Breast epithelium (tissue), 4 donors: ENCODE data around the gene ASTN1. TPM values are rescaled to one million over a fixed set of nuclear protein-coding genes. Genes with fewer than 3 reads are reported as not detected.
A peak's percentile ranks its signal among the peaks of the same experiment; 100 is the strongest.

Source experiments
- DNase-seq, 2 donors: peaks; one replicate each; pipeline ENCODE4 v3.0.0-alpha.2; 2019; ENCODE audit warnings: low spot score in 2 of 2
- H3K27ac ChIP-seq, 2 donors: fragments of 200-600 bp; sonication (generic) in 1 of 2; one replicate each; pipeline ENCODE4 v1.5.1; 2016 to 2019; ENCODE audit warnings: mild to moderate bottlenecking in 1 of 2
- H3K27me3 ChIP-seq, 2 donors: fragments of 200-600 bp; sonication (generic) in 1 of 2; one replicate each; pipeline versions ENCODE4 v1.5.1 to v1.6.0; 2017 to 2019; ENCODE audit warnings: control low read depth in 1 of 2, mild to moderate bottlenecking in 1 of 2
- H3K36me3 ChIP-seq: fragments of 200-600 bp; one replicate; pipeline ENCODE4 v1.5.1; 2019
- H3K4me1 ChIP-seq, 2 donors: fragments of 200-600 bp; sonication (generic); one replicate each; pipeline ENCODE4 v1.5.1; 2016 to 2019; ENCODE audit warnings: control low read depth in 1 of 2
- H3K4me3 ChIP-seq, 3 donors: fragments of 200-600 bp; sonication (generic); 1 replicate in 2 of 3; 2 replicates in 1 of 3; pipeline ENCODE4 v1.5.1; 2016 to 2019; ENCODE audit warnings: mild to moderate bottlenecking in 3 of 3, moderate library complexity in 2 of 3
- H3K9me3 ChIP-seq, 2 donors: fragments of 200-600 bp; sonication (generic) in 1 of 2; one replicate each; pipeline ENCODE4 v1.5.1; 2016 to 2019; ENCODE audit warnings: control low read depth in 1 of 2
- CTCF ChIP-seq, 3 donors: fragments of 450-650 bp; IDR thresholded peaks; one replicate each; pipeline ENCODE4 v1.5.1; 2016 to 2017; ENCODE audit warnings: antibody characterized with exemption in 3 of 3, mild to moderate bottlenecking in 3 of 3, moderate library complexity in 3 of 3
- POLR2A ChIP-seq: fragments of 450-650 bp; IDR thresholded peaks from one replicate; pipeline ENCODE4 v1.6.1; 2016; ENCODE audit warnings: antibody characterized with exemption, mild to moderate bottlenecking, moderate library complexity
- POLR2AphosphoS5 ChIP-seq, 3 donors: sonication (generic); formaldehyde crosslinking; IDR thresholded peaks; one replicate each; pipeline ENCODE4 v1.6.1; 2017; ENCODE audit warnings: antibody characterized with exemption in 3 of 3
- intact Hi-C: fragments of 100-400 bp; cut with DNase I; formaldehyde crosslinking; loops from one replicate; pipeline ENCODE4 v1.15.1; 2023; ENCODE audit warnings: low total_unique reads
- total RNA-seq, 3 donors: library from RNA; depleted of rRNA; stranded (reverse); fragments of >200 nt; gene quantifications; one replicate each; pipeline ENCODE4 v1.1.0, GENCODE V29; 2016

The ASTN1 gene
- total RNA-seq, 3 donors from 2014 or later, result 0.16 to 1.5 (median 0.33) TPM

DNA sequence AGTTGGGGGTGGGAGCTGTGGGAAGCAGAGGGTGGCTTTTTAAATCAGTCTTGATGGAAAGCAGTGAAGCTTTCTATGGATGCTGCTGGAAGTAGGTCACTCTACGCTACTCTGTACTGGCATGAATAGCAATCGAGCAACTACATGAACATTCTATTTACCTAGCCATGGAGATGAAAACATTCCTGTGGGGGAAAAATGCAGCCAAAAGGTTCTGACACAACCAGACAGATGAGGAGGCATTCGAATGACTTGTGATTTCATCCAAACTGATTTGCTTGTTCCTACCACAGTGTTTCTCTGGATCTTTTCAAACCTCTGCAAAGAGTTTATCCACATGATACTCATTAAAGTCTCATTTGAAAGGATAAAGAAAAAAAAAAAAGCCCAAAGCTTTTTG, 95.0 kb downstream of the ASTN1 start:
- H3K4me3 ChIP-seq, result no peak overlapping the region
- H3K9me3 ChIP-seq, result no peaks in the 10 kb centered on the region
- H3K4me1 ChIP-seq, result no peaks in the 10 kb centered on the region
- intact Hi-C loops, result no loop called here
- H3K36me3 ChIP-seq, result no peaks in the 10 kb centered on the region
- TF ChIP-seq POLR2AphosphoS5 (IDR thresholded peaks at IDR 0.05), result peak in 1 of 3 donors; percentile 18
- no peak for TF ChIP-seq POLR2A
- TF ChIP-seq CTCF (IDR thresholded peaks at IDR 0.05), result no peak
- H3K27me3 ChIP-seq, result no peaks in the 10 kb centered on the region
- DNase-seq, result no peak
- H3K27ac ChIP-seq, result peak overlapping the region in 1 of 2 donors; percentile 29

DNA sequence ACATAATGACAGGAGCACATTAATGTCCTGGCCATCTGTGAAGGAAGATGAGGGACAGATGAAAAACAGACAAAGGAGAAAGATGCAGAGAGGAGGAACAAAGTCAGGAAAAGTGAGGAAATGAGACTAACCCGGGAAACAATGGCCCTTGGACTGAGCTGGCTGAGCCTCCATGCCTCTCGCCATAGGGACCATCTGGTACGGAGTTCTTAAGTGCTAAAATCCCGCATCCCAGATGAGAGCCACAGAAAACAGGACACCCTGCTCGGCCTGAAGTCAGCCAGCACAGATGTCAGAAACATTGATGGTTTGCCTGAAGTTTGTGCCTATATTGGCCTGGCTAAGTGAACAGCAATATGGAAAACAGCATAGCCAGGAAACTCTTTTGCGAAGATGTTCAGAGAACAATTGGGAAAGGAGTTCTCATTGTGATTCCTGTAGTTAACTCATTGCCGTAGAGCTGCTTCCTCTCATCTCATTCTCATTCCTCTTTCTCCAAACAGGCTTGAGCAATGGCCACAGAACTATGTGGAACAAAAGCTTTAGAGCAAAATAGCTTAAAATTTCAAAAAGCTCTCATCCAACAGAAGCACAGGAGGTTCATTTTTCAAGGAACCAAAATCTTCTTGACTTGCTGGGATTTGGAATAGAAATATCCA, 96.6 kb downstream of the ASTN1 start:
- TF ChIP-seq POLR2AphosphoS5 (IDR thresholded peaks at IDR 0.05) (no peak), POLR2A (no peak), CTCF (IDR thresholded peaks at IDR 0.05) (no peak)
- Histone ChIP-seq H3K27me3 (no peaks in the 10 kb centered on the region), H3K9me3 (no peaks in the 10 kb centered on the region), H3K4me1 (no peaks in the 10 kb centered on the region), H3K27ac (no peak overlapping the region), H3K4me3 (no peak overlapping the region), H3K36me3 (no peaks in the 10 kb centered on the region)
- no peak for DNase-seq
- intact Hi-C loops, result no loop called here

- Histone ChIP-seq H3K4me3 (no peak overlapping the region), H3K36me3 (no peaks in the 10 kb centered on the region), H3K4me1 (no peaks in the 10 kb centered on the region), H3K27ac (no peak overlapping the region), H3K9me3 (no peaks in the 10 kb centered on the region), H3K27me3 (no peaks in the 10 kb centered on the region)
- intact Hi-C loops, result no loop called here
- no peak for TF ChIP-seq POLR2AphosphoS5 (IDR thresholded peaks at IDR 0.05)
- no peak for TF ChIP-seq POLR2A
- DNase-seq, result no peak
Observed at GRCh38 chr1:177065430-177065829, 99.1 kb downstream of the ASTN1 start.

DNA sequence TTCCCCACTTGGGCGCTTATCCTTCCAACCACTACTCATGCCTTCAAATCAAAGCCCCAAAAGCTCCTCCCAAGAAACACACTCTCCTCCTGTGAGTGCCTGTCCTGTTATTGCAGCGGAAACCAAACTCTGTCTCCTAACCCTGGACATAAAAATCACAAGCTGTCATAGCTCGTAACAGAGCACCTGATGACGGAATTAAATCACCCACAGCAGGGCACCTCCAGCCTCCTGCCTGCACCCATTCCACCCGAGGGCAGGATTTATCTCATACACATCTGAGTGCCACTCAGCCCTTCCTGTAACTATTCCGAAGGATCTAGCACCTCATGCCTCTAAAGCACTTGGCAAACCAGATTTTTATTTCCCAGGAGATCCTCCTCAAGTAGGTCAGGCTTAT, 100.9 kb downstream of the ASTN1 start:
- DNase-seq, result no peak
- H3K27me3 ChIP-seq, result no peaks in the 10 kb centered on the region
- no peak overlapping the region for H3K27ac ChIP-seq
- no peaks in the 10 kb centered on the region for H3K4me1 ChIP-seq
- no peaks in the 10 kb centered on the region for H3K36me3 ChIP-seq
- intact Hi-C loops, result no loop called here
- H3K9me3 ChIP-seq, result no peaks in the 10 kb centered on the region
- TF ChIP-seq CTCF (IDR thresholded peaks at IDR 0.05) (no peak), POLR2AphosphoS5 (IDR thresholded peaks at IDR 0.05) (no peak), POLR2A (no peak)
- no peak overlapping the region for H3K4me3 ChIP-seq

DNA sequence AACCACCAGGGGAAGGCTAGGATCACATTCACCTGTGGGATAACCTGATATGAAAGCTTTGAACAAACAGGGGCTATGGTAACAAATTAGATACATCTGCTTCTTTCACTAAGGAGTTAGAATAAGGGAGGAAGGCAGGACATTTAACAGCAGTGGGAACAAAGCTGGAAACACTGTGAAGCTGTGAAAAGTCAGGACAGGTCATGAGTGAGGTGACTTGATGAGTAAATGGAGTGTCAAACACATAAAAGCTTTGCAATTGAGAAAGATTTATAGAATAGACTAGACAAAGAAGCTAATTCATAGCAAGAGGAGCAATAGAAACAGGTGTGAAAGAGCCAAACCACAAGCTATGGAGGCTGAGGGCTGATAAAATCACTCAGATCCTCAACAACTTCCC, 110.0 kb downstream of the ASTN1 start:
- H3K4me3 ChIP-seq, result no peak overlapping the region
- H3K36me3 ChIP-seq, result no peaks in the 10 kb centered on the region
- H3K4me1 ChIP-seq, result no peaks in the 10 kb centered on the region
- TF ChIP-seq CTCF (IDR thresholded peaks at IDR 0.05) (no peak), POLR2A (no peak), POLR2AphosphoS5 (IDR thresholded peaks at IDR 0.05) (no peak)
- intact Hi-C loops, result no loop called here
- no peak for DNase-seq
- no peaks in the 10 kb centered on the region for H3K27me3 ChIP-seq
- H3K9me3 ChIP-seq, result no peaks in the 10 kb centered on the region
- peak overlapping the region; percentile 62 to 73 for H3K27ac ChIP-seq

DNA sequence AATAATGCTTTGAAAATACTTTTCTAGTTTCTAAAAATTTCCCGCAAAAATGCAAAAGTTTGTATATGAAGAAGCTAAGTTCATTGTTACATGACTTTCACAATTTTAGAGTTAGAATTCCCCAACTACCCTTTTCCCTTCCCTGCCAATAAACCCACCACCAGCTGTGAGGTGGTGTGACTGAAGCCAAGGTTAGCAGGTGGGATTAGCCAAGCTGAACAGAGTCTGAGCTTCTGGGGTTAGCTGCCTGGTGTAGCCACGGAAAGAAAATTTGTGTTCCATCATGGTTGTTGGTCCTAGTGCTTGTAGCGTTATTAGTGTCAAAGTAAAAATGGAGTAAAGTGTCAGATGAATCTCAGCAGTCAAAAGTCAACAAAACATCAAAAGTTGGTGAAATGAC, 110.9 kb downstream of the ASTN1 start:
- no peaks in the 10 kb centered on the region for H3K27me3 ChIP-seq
- intact Hi-C loops, result no loop called here
- H3K27ac ChIP-seq, result peak overlapping the region in 1 of 2 donors; percentile 14
- H3K4me1 ChIP-seq, result no peaks in the 10 kb centered on the region
- H3K9me3 ChIP-seq, result no peaks in the 10 kb centered on the region
- no peaks in the 10 kb centered on the region for H3K36me3 ChIP-seq
- no peak overlapping the region for H3K4me3 ChIP-seq
- DNase-seq, result no peak
- TF ChIP-seq POLR2AphosphoS5 (IDR thresholded peaks at IDR 0.05) (no peak), POLR2A (no peak)
